Stimulated activated CD4-positive, alpha-beta T cell treated with anti-CD3 and anti-CD28 coated beads, Interleukin-12 subunit alpha, Interleukin-12 subunit beta, amount 100 ng/mL, for 48 hours (primary cell): ENCODE results near the gene TMEFF2.

Experiments used
- DNase-seq, 3 donors: peaks; one replicate each; pipeline ENCODE4 v3.0.0-alpha.2; 2020; ENCODE audit warnings: low read depth in 2 of 3, low spot score in 1 of 3

TMEFF2 gene

GRCh38 chr2:192017844-192018243, 176.9 kb downstream of the TMEFF2 start:
- DNase-seq = no peak

DNA sequence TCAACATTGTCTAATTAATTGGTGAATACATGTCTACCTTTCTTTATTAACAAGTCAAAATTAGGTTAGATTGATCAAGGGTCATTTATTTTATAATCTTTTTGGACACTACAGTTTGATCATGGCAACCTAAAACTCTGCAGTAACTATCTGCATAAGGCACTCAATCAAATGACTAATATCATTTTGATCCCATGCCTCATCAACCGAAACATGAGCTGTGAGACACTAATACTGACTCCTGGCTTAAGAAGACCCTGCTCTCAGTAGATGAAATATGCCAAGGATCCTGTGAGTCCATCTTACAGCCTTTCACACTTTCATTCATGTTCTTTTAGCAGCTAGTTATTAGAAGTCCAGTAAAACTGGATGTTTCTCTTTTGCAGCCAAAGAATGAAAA, 178.5 kb downstream of the TMEFF2 start:
- DNase-seq = no peak

GRCh38 chr2:192013211-192013610, 181.5 kb downstream of the TMEFF2 start:
- no peak for DNase-seq

- DNase-seq = no peak
These were observed 183.5 kb downstream of the TMEFF2 start for GRCh38 chr2:192011196-192011595.

- DNase-seq = no peak
These were observed 184.7 kb downstream of the TMEFF2 start for GRCh38 chr2:192010073-192010472.

DNA sequence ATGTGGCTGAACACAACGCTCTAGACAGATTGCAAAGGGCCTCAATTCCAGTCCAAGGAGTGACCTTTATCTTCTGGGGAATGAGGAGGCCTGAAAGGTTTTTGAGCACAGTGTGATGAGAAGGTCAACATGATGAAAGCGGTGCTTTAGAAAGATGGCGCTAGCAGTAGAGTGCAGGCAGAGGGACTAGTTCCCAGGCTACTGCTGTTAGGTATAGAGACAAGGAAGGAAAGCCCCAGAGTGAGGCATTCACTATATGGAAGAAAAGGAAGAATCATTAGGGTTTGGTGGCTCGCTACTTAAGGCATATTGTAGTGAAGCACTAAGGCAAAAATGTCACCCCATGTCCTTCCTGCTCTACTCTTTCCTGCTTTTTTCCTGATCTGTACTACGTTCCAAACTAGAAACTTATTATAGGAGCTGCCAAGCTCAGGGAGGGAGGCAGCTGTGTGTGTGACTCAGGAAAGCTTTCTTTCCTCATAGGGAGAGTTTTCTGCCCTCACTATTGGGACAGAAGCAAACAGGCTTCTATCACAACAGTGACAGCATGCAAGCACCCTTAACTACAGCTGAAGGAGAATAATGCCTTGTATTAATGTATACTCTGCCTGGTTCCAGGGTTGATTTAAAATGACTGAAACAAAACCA, 187.0 kb downstream of the TMEFF2 start:
- DNase-seq = no peak

DNA sequence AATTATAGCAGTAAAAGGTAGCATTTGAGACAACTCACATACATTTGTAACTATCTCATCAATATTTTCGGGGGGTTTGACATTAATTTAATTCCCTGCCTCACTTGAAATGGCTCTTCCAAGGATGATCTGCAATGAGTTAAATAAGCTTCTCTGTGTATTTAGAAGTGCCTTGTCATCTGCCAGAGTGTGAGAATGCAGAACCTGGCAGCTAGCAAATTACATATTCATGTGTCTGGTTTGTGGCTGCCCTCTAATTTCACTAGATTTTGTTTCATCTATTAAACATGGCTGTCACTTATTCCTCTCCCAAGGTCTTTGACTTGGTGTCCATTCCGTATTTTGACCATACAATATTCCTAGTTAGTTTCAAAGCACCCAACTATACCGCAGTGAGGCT, 189.5 kb downstream of the TMEFF2 start:
- no peak for DNase-seq

GRCh38 chr2:192004188-192004963, 190.4 kb downstream of the TMEFF2 start:
- DNase-seq = no peak

DNA sequence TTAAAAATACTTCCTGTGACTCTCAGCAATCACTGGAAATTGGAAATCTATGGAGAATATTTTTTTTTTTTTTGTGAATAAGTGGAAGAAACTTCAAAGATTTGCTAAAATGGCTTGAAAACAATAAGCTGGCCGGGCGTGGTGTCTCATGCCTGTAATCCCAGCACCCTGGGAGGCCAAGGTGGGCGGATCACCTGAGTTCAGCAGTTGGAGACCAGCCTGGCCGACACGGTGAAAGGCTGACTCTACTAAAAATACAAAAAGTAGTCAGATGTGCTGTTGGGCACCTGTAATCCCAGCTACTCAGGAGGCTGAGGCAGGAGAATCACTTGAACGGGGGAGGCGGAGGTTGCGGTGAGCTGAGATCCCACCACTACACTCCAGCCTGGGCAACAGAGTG, 192.3 kb downstream of the TMEFF2 start:
- DNase-seq = no peak

DNA sequence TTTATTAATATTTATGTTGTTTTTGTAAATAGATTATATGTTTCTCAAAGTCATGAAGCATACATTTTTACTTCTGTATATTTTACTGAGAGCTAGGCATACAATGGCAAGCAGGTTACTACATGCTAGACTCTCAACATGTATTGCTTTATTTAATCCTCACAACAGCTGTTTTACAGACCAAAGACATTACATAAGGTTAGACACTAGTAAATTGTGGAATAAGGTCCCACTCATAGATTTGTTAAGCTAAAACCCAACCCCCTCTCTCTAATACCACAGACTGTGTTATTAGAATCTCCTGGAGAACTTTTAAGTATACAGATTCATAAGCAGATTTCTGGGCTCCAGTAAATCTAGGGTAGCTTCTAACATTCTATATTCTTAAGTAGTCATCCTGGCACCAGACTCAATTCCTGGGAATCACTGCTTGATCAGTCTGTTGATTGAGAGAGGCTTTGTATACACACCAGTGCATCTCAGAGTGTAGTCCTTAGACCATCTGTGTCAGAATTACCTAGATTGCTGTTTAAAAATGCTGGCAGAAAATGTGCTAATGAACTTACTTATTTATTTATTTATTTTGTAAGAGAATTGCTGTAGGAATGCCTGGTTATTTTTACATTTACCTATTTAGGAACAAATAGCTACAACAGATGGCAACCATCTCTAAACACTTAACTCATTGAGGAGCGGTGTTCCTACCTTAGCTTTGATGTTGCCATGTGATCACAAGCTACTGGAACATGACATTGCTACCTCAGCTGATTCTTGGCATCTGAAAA, 194.3 kb downstream of the TMEFF2 start:
- DNase-seq = no peak

DNA sequence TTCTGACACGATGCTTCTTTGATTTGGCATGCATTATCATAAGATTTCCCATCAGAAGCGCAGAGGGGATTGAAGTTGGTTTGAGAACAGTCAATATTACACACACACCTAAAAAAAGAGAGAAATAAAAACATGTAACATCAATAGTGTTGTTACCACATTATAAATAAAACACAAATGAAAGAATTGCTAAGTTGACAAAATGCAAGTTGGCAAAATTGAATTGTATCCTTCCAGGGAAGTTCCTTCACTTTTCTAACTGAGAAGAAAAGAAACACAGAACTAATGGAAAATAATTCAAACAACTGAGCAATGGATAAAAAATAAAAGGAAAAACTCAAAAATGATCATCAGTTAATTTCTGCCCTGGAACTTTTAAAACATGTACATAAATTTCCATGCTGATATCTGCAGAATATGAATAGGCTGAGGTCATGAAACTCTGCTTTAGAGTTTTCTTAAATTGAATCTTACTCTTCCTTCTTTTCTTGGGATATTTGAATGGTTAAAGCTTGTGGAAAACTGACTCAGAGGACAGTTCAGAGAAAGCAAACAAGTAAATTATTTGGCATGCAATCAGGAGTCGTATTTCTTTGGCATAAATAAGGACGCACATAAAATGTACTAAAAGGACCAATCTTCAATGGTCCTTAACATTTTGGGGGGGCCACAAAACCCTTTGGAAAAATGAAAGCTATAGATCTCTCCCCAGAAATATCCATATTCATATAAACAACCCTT, 195.5 kb downstream of the TMEFF2 start:
- no peak for DNase-seq

DNA sequence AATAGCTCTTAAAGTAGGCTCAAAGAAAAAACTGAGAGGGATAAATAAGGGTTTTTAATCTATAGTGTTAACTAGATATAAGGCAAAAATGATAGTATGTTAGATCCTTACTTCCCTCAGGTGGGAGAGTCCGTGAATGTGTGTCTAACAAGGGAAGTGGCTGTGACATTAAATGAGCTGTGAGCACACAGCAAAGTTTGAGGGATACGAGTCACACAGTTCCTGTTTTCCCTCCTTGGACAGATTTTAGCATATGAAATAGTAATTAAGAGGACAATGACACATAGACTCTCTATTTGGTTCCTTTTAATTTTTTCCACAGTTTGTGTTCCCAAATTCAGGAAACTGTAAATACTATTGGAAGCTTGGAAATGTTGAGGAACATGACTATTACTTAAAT, 199.4 kb downstream of the TMEFF2 start:
- no peak for DNase-seq

GRCh38 chr2:191994749-191995148, 200.0 kb downstream of the TMEFF2 start:
- DNase-seq = no peak

DNA sequence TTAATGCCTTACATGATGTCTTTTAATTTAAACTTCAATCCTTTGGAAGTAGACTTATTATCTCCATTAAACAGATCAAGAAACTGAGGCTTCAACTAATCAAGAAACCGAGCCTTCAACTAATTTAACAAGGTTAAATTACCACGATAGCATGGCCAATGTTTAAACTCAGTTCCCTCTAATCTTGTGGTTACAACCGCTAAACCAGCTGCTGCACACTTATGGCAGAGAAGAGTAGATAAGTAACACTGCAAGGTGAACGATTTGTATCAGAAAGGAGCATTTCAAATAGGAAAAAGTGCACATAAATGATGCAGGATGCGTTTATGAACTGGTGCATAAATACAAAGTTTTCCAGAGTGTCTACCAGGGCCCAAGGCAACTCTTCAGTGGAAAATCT, 203.3 kb downstream of the TMEFF2 start:
- no peak for DNase-seq

DNA sequence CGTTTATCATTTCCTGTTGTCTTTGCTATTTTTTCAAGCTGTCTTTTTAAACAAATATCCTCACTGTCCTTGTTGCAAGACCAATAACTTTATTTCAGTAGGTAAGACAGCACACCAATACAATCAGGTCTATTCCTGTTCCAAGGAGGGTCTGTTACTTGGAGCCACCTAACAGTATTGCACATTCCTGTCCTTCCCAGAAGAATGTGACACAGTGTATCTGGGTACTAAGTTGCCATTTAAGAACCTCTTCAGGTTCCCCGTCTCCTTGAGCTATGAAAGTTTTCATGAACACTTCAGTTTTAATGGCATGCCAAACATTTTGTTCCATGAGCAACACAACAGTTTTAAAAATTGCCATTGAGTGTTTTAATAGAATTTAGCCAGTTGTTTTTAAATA, 209.0 kb downstream of the TMEFF2 start:
- no peak for DNase-seq

DNA sequence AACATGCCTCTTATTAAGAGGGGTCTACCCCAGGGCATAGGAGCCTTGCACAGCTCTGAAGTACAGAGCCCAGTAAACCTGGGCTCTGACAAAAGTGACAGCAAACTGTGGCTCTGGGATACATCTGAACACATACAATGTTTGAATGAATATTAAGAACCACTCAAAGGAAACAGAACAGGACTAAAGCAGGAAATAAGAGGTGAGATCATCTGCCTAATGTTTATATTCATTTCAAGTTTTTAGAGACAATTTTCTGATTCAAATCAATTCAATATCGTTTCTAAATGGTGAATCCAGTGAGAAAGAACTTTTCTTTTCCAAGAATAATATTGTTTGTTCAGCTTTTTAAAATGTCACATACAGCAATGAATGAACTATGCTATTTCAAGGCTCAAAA, 211.1 kb downstream of the TMEFF2 start:
- DNase-seq = no peak

GRCh38 chr2:191983186-191983585, 211.5 kb downstream of the TMEFF2 start:
- DNase-seq = no peak

DNA sequence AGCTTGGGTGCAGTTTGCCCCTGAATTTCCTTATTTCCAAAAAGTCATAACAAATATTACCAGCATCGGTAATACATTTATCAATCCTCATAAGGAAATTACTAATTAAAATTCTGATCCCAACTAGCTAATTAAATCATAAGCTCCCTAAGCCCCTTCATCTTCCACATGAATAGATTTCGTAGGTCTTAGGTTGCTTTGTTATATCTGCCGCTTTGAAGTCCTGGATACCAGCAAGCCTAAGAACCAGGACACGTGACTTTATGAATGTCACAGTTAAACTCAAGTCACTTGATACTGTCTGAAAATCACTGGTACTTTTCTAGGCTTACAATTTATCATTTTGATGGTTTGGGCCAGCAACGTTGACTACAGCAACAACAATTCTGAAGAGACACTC, 213.0 kb downstream of the TMEFF2 start:
- DNase-seq = no peak

- no peak for DNase-seq
These were observed 214.2 kb downstream of the TMEFF2 start for GRCh38 chr2:191980483-191980882.

GRCh38 chr2:191979221-191979730, 215.5 kb downstream of the TMEFF2 start:
- DNase-seq = no peak

DNA sequence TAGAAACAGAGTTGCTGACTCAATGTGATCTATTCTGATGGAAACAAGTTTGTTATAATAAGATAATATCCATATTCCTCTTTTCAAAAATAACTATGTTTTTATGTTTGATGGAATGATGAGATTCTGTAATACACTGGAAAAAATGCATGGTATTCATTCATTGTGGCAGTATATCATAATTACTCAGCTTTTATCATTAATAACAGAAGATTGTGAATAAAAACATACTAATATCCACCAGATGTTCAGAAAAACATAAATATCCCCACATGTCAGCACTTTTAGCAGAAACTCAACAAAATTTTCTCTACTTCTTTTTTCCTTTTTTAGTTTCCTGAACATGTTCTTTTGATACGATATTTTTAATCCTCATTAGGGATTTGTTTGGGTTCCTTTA, 217.0 kb downstream of the TMEFF2 start:
- DNase-seq = no peak
